K562 (cell line): ENCODE measurements around the gene ZFAND6. TPM values are rescaled to one million over a fixed set of nuclear protein-coding genes. Genes with fewer than 3 reads are reported as not detected.

Source experiments
- ATAC-seq: fragments of 200-7000 bp; cut with Tn5 transposase; 3 replicates; pipeline ENCODE4 v1.9.1; 2020; ENCODE audit warnings: moderate library complexity
- BruUV-seq: library from RNA; stranded (reverse); fragments of 400-500 nt; replicated peaks from 2 replicates; lab custom pipeline; 2021; lab: Mats Ljungman, UMichigan
- CTCF ChIA-PET: fragments of 300-600 bp; formaldehyde crosslinking; extraction: SDS; loops from one replicate; lab custom pipeline; 2021; ENCODE audit warnings: low intra/inter-chr PET ratio; lab: Yijun Ruan, JAX
- POLR2A ChIA-PET: fragments of 300-600, 350-650 bp; sonication (Branson Sonifier 250); formaldehyde crosslinking; extraction: SDS; loops from one replicate; lab custom pipeline; 2021; ENCODE audit warnings: antibody characterized with exemption, inconsistent platforms; lab: Yijun Ruan, JAX
- DNase-seq, 4 experiments: peaks; one replicate each; pipeline versions ENCODE4 v3.0.0 to v3.0.0-alpha.2; 2011 to 2018; ENCODE audit warnings: low spot score in 3 of 4, mixed read lengths in 3 of 4; ENCODE audit errors: extremely low read depth in 1 of 4
- FAIRE-seq: peaks from 2 replicates; lab custom pipeline; 2011; peaks lifted over from hg19 to GRCh38; lab: Jason Lieb, UNC
- H2AFZ ChIP-seq: 2 replicates; pipeline ENCODE4 v1.6.0; 2011; ENCODE audit warnings: low read depth, low read length, control low read depth, inconsistent platforms
- H3K27ac ChIP-seq: fragments of 200-600 bp; 3 replicates; pipeline ENCODE4 v1.8.0; 2011; ENCODE audit warnings: low read depth, mild to moderate bottlenecking, control low read depth, inconsistent platforms, low read length, moderate library complexity, mixed read lengths; ENCODE audit errors: extremely low read depth
- H3K27me3 ChIP-seq, 2 experiments: fragments of 300-600 bp in 1 of 2; 2 replicates in 1 of 2; 3 replicates in 1 of 2; pipeline versions ENCODE4 v1.6.0 to v1.8.0; 2011; ENCODE audit warnings: inconsistent platforms in 2 of 2, low read length in 2 of 2, mild to moderate bottlenecking in 1 of 2, mixed read lengths in 1 of 2, moderate library complexity in 1 of 2; ENCODE audit not compliant: control insufficient read depth in 2 of 2, insufficient read depth in 2 of 2
- H3K36me3 ChIP-seq: fragments of 300-600 bp; 3 replicates; pipeline ENCODE4 v1.8.0; 2011; ENCODE audit warnings: mild to moderate bottlenecking, low read length, inconsistent platforms; ENCODE audit not compliant: control insufficient read depth, insufficient read depth
- H3K4me1 ChIP-seq, 2 experiments: fragments of 200-600 bp in 1 of 2; replicated peaks in 1 of 2; 2 replicates in 1 of 2; 3 replicates in 1 of 2; pipeline versions ENCODE4 v1.5.1 to v1.8.0; 2011; ENCODE audit warnings: inconsistent platforms in 2 of 2, low read length in 2 of 2, mild to moderate bottlenecking in 1 of 2, mixed read lengths in 1 of 2, moderate library complexity in 1 of 2; ENCODE audit not compliant: control insufficient read depth in 2 of 2, insufficient read depth in 2 of 2
- H3K4me2 ChIP-seq: 2 replicates; pipeline ENCODE4 v1.6.1; 2011; ENCODE audit warnings: low read length, control low read depth, inconsistent platforms, mixed read lengths; ENCODE audit not compliant: insufficient read depth
- H3K4me3 ChIP-seq: fragments of 200-600 bp; sonication (generic), shearing (Covaris generic); 2 replicates; pipeline ENCODE4 v1.5.1; 2016; ENCODE audit warnings: control low read depth, inconsistent platforms
- H3K79me2 ChIP-seq: fragments of 200-600 bp; 3 replicates; pipeline ENCODE4 v1.8.0; 2011; ENCODE audit warnings: low read length, inconsistent platforms; ENCODE audit not compliant: control insufficient read depth, insufficient read depth
- H3K9ac ChIP-seq, 2 experiments: 2 replicates each; pipeline versions ENCODE4 v1.6.0 to v1.6.1; 2011; ENCODE audit warnings: low read depth in 2 of 2, low read length in 2 of 2, control low read depth in 1 of 2, inconsistent platforms in 1 of 2, mild to moderate bottlenecking in 1 of 2, mixed read lengths in 1 of 2; ENCODE audit not compliant: insufficient read depth in 1 of 2
- H3K9me1 ChIP-seq: one replicate; pipeline ENCODE4 v1.6.0; 2011; ENCODE audit warnings: inconsistent platforms, mild to moderate bottlenecking, low read length, moderate library complexity; ENCODE audit not compliant: control insufficient read depth, insufficient read depth
- H3K9me3 ChIP-seq: replicated peaks from 2 replicates; pipeline ENCODE4 v1.5.1; 2011; ENCODE audit warnings: low read depth, low read length, inconsistent platforms; ENCODE audit not compliant: control insufficient read depth, insufficient read depth
- H4K20me1 ChIP-seq: replicated peaks from 2 replicates; pipeline ENCODE4 v1.6.1; 2011; ENCODE audit warnings: low read length, inconsistent platforms, mixed read lengths; ENCODE audit not compliant: control insufficient read depth, insufficient read depth
- COPS2 ChIP-seq: fragments of 450-650 bp; conservative IDR thresholded peaks from 2 replicates; pipeline ENCODE4 v1.6.1; 2016; ENCODE audit warnings: mild to moderate bottlenecking, moderate library complexity
- ESRRB ChIP-seq: fragments of 250-450 bp; sonication (Bioruptor Pico); IDR thresholded peaks from 2 replicates; pipeline ENCODE4 v1.5.0; 2020; ENCODE audit warnings: mild to moderate bottlenecking, moderate library complexity, borderline replicate concordance
- EZH2 ChIP-seq: IDR thresholded peaks from 2 replicates; pipeline ENCODE4 v1.6.1; 2012; ENCODE audit warnings: low read depth, mild to moderate bottlenecking, inconsistent platforms, low read length, borderline replicate concordance
- HNRNPL ChIP-seq: fragments of 200-400 bp; formaldehyde crosslinking; IDR thresholded peaks from 2 replicates; pipeline ENCODE4 v1.6.1; 2017; ENCODE audit warnings: low read depth, mild to moderate bottlenecking, low read length
- KDM1A ChIP-seq, 2 experiments: fragments of 450-650 bp; IDR thresholded peaks; 2 replicates each; pipeline ENCODE4 v1.6.1; 2016; ENCODE audit warnings: mild to moderate bottlenecking in 2 of 2
- KLF1 ChIP-seq: fragments of 450-650 bp; IDR thresholded peaks from 2 replicates; pipeline ENCODE4 v1.6.1; 2016; ENCODE audit warnings: missing genetic modification characterization, missing compliant biosample characterization
- MED1 ChIP-seq: sonication (generic); formaldehyde crosslinking; IDR thresholded peaks from 2 replicates; pipeline ENCODE4 v1.8.1; 2023; ENCODE audit warnings: missing genetic modification reagents, borderline replicate concordance
- MYBL2 ChIP-seq, 2 experiments: fragments of 450-650 bp in 1 of 2; sonication (generic) in 1 of 2; formaldehyde crosslinking in 1 of 2; IDR thresholded peaks; 2 replicates each; pipeline versions ENCODE4 v1.6.1 to v1.8.1; 2017 to 2022; ENCODE audit warnings: borderline replicate concordance in 1 of 2, inconsistent platforms in 1 of 2, low read depth in 1 of 2, mild to moderate bottlenecking in 1 of 2, missing genetic modification reagents in 1 of 2, moderate library complexity in 1 of 2
- MYC ChIP-seq, 2 experiments: fragments of 250-450 bp in 1 of 2; sonication (Bioruptor Pico) in 1 of 2; IDR thresholded peaks; 2 replicates each; pipeline versions ENCODE4 v1.5.1 to v1.6.1; 2012 to 2021; ENCODE audit warnings: low read depth in 2 of 2, borderline replicate concordance in 1 of 2, improper control_type of control experiment in 1 of 2, low read length in 1 of 2, mild to moderate bottlenecking in 1 of 2, moderate library complexity in 1 of 2
- OTX1 ChIP-seq: fragments of 450-650 bp; formaldehyde crosslinking; IDR thresholded peaks from 2 replicates; pipeline ENCODE4 v1.4.0; 2022; ENCODE audit warnings: mild to moderate bottlenecking
- PHB2 ChIP-seq: fragments of 450-650 bp; IDR thresholded peaks from 2 replicates; pipeline ENCODE4 v1.6.1; 2017; ENCODE audit warnings: low read depth
- RB1 ChIP-seq: fragments of 450-650 bp; IDR thresholded peaks from 2 replicates; pipeline ENCODE4 v1.6.1; 2017; ENCODE audit warnings: low read depth, mild to moderate bottlenecking
- SIN3B ChIP-seq: fragments of 450-650 bp; IDR thresholded peaks from 2 replicates; pipeline ENCODE4 v1.6.1; 2017; ENCODE audit warnings: low read depth, mild to moderate bottlenecking, moderate library complexity
- SUPT5H ChIP-seq: fragments of 450-650 bp; IDR thresholded peaks from 2 replicates; pipeline ENCODE4 v1.6.1; 2016
- ZNF347 ChIP-seq: fragments of 450-650 bp; formaldehyde crosslinking; IDR thresholded peaks from 2 replicates; pipeline ENCODE4 v1.4.0; 2020; ENCODE audit warnings: low read depth, mild to moderate bottlenecking, moderate library complexity
- WGBS: fragments of 100-300 bp; shearing (Covaris generic); methylation state at CpG from one replicate; pipeline ENCODE4 v1.1.6; 2016; ENCODE audit warnings: low coverage, mixed read lengths; ENCODE audit not compliant: insufficient coverage; ENCODE audit errors: missing lambda C conversion rate; 5-methylcytosine and 5-hydroxymethylcytosine counted together
- in situ Hi-C: fragments of 300-500 bp; cut with MboI; formaldehyde crosslinking; loops from 4 replicates; pipeline ENCODE4 v1.15.0; 2018; ENCODE audit warnings: inconsistent platforms, mixed read lengths
- intact Hi-C: fragments of 100-400 bp; cut with micrococcal nuclease; formaldehyde crosslinking; loops from 2 replicates; pipeline ENCODE4 v1.14.2; 2022
- polyA plus RNA-seq, 8 experiments: library from polyadenylated mRNA; depleted of rRNA in 4 of 8; stranded (reverse) in 5 of 8; unstranded in 3 of 8; fragments of >200 nt; fragmentation: Nextera tagmentation in 2 of 8; fragmentation: Illumina TruSeq in 1 of 8; extraction: Ambion mirVana in 2 of 8; extraction: Trizol in 1 of 8; gene quantifications; 2 replicates each; pipeline versions ENCODE4 v1.2.1 to v1.2.3, GENCODE V29; 2011 to 2014; ENCODE audit warnings: inconsistent platforms in 1 of 8, missing spikeins in 1 of 8
- total RNA-seq, 7 experiments: library from RNA; depleted of rRNA in 6 of 7; stranded (reverse); fragments of >200 nt in 6 of 7; fragmentation: Illumina TruSeq in 2 of 7; extraction: Trizol in 2 of 7; gene quantifications; 2 replicates each; pipeline versions ENCODE4 v1.2.1 to v1.2.3, GENCODE V29; 2011 to 2021; ENCODE audit warnings: low replicate concordance in 1 of 7
- TF ChIP-seq, protein P1 (sequence below): sonication (generic); formaldehyde crosslinking; IDR thresholded peaks from 2 replicates; pipeline ENCODE4 v1.5.0; 2020; ENCODE audit warnings: missing genetic modification reagents
- TF ChIP-seq, protein P2 (sequence below): fragments of 450-650 bp; IDR thresholded peaks from 2 replicates; pipeline ENCODE4 v1.7.0; 2016; ENCODE audit warnings: borderline replicate concordance

The ZFAND6 gene
- total and polyA plus RNA-seq, 9 of the 15 experiments (the other 6 are each of a cell fraction or from before 2014, with no cell fraction given): 53.9 to 206 (median 88.9) TPM

DNA sequence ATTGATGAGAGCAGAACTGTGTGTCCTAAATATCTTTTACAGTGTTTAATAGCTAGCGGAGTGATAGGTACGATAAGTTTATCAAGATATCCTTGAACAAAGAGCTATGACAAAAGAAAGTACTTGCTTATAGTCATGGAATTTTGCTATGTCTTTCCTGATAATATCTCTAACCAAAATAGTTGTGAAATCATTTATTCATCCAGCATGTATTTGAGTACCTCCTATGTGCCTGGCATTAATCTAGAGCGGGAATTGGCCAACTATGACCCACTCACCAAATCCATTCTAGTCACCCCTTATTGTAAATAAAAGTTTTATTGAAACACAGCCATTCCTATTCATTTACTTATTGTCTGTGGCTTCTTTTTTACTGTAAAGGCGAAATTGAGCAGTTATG is 46.6 kb downstream of the ZFAND6 start:
- no peak overlapping the region for H3K27ac ChIP-seq
- H3K79me2 ChIP-seq: peaks cover 66% of the 10 kb centered on the region
- peaks cover 0 to 8% of the 10 kb centered on the region in 2 experiments; a peak in 2 of 5 replicates for H3K4me1 ChIP-seq
- no peaks in the 10 kb centered on the region for H3K9me1 ChIP-seq
- no peaks in the 10 kb centered on the region for H3K9me3 ChIP-seq
- FAIRE-seq (no peak), DNase-seq (no peak), ATAC-seq (no peak)
- H2AFZ ChIP-seq: no peak overlapping the region
- no peak overlapping the region for H3K4me3 ChIP-seq
- ChIA-PET POLR2A (interaction anchor here (1.7 kb wide), 1 partner anchor 11 kb away, joined by 3 read pairs; no protein-coding TSS in a partner anchor), CTCF (no interaction called here)
- in situ Hi-C loops (no loop called here), intact Hi-C loops (no loop called here)
- BruUV-seq: no TSS peak
- H3K36me3 ChIP-seq: peaks cover 7% of the 10 kb centered on the region; the same call in 2 of the 3 replicates
- no peak overlapping the region for H3K9ac ChIP-seq
- 91% methylated on average over 4 of the region's 4 CpGs for WGBS
- no peak overlapping the region for H3K4me2 ChIP-seq
- H3K27me3 ChIP-seq: no peaks in the 10 kb centered on the region
- TF ChIP-seq OTX1 (CRISPR knock-in tag) (no peak), KDM1A (IDR thresholded peaks at IDR 0.05) (no peak), COPS2 (no peak), SIN3B (no peak), KLF1 (tag) (no peak), ESRRB (CRISPR knock-in tag) (no peak), RB1 (no peak), MYBL2 (IDR thresholded peaks at IDR 0.05; ENCODE audit: low read depth) (no peak), MYBL2 (CRISPR knock-in tag; IDR thresholded peaks at IDR 0.05; ENCODE audit: borderline replicate concordance) (no peak), PHB2 (no peak), SUPT5H (no peak), ZNF347 (no peak), MYC (IDR thresholded peaks at IDR 0.05; ENCODE audit: low read depth, low read length) (no peak), MYC (CRISPR knock-in tag; IDR thresholded peaks at IDR 0.05; ENCODE audit: borderline replicate concordance, low read depth) (no peak), EZH2 (no peak), HNRNPL (no peak), MED1 (CRISPR knock-in tag) (no peak)
- TF ChIP-seq, protein P1, sequence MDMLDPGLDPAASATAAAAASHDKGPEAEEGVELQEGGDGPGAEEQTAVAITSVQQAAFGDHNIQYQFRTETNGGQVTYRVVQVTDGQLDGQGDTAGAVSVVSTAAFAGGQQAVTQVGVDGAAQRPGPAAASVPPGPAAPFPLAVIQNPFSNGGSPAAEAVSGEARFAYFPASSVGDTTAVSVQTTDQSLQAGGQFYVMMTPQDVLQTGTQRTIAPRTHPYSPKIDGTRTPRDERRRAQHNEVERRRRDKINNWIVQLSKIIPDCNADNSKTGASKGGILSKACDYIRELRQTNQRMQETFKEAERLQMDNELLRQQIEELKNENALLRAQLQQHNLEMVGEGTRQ: no peak
- TF ChIP-seq, protein P2, sequence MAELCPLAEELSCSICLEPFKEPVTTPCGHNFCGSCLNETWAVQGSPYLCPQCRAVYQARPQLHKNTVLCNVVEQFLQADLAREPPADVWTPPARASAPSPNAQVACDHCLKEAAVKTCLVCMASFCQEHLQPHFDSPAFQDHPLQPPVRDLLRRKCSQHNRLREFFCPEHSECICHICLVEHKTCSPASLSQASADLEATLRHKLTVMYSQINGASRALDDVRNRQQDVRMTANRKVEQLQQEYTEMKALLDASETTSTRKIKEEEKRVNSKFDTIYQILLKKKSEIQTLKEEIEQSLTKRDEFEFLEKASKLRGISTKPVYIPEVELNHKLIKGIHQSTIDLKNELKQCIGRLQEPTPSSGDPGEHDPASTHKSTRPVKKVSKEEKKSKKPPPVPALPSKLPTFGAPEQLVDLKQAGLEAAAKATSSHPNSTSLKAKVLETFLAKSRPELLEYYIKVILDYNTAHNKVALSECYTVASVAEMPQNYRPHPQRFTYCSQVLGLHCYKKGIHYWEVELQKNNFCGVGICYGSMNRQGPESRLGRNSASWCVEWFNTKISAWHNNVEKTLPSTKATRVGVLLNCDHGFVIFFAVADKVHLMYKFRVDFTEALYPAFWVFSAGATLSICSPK: no peak
- TF ChIP-seq, all 486 proteins: peak for 0
- peaks cover 4% of the 10 kb centered on the region; the same call in 1 of the 2 replicates for H4K20me1 ChIP-seq
